Adrenal gland (tissue), 5 donors: Measurements from ENCODE around the gene MAP3K12.

Source experiments
- CTCF ChIP-seq, 6 experiments: fragments of 450-650 bp in 4 of 6; fragments of 200-600 bp in 2 of 6; sonication (generic) in 1 of 6; IDR thresholded peaks; 1 replicate in 5 of 6; 2 replicates in 1 of 6; pipeline versions ENCODE4 v1.5.1 to v1.8.0; 2016 to 2021; ENCODE audit warnings: antibody characterized with exemption in 6 of 6, mild to moderate bottlenecking in 2 of 6, moderate library complexity in 1 of 6
- POLR2A ChIP-seq, 2 donors: fragments of 450-650 bp; IDR thresholded peaks; one replicate each; pipeline ENCODE4 v1.6.1; 2017; ENCODE audit warnings: antibody characterized with exemption in 2 of 2, mild to moderate bottlenecking in 2 of 2, moderate library complexity in 1 of 2
- donor health status: DM: no; HTN: no; CAD: no.

GRCh38 chr12:53505555-53506449 lies 6.5 kb upstream of the MAP3K12 start:
- TF ChIP-seq CTCF (IDR thresholded peaks at IDR 0.05): no peak
- TF ChIP-seq POLR2A (IDR thresholded peaks at IDR 0.05): no peak
